GM19238 (cell line): ENCODE results near the gene KLHL42.
A peak's percentile ranks its signal among the peaks of the same experiment; 100 is the strongest.
"Not testable (repeated sequence)": the region's sequence is repeated elsewhere in the genome, so short reads cannot be mapped to it uniquely, and the experiment has no call there.

Source experiments
- DNase-seq: peaks from one replicate; pipeline ENCODE4 v3.0.0; 2011; ENCODE audit warnings: low spot score; ENCODE audit not compliant: insufficient read length

Gene KLHL42

GRCh38 chr12:27779920-27780611 lies at the start of gene KLHL42, which contains the start of gene MANSC4:
TSS of gene KLHL42 (plus strand) at chr12:27780233. CDS start at chr12:27780331, 98 bp downstream.
TSS of gene MANSC4 (minus strand) at chr12:27780236. CDS start at chr12:27771276, 8,960 bp downstream.
- peak; percentile 72 for DNase-seq

GRCh38 chr12:27732281-27732680 lies 47.8 kb upstream of the KLHL42 start:
- no peak for DNase-seq

- DNase-seq, result no peak
Measured at GRCh38 chr12:27733052-27733656, 46.9 kb upstream of the KLHL42 start.

- DNase-seq, result no peak
Measured at GRCh38 chr12:27733791-27734190, 46.2 kb upstream of the KLHL42 start.

- DNase-seq, result not testable (repeated sequence)
Measured at GRCh38 chr12:27734321-27734720, 45.7 kb upstream of the KLHL42 start.

- no peak for DNase-seq
Measured at GRCh38 chr12:27743601-27744000, 36.4 kb upstream of the KLHL42 start.

- DNase-seq, result not testable (repeated sequence)
Measured at GRCh38 chr12:27745734-27746133, 34.3 kb upstream of the KLHL42 start.

- DNase-seq, result no peak
Measured at GRCh38 chr12:27747111-27747820, 32.8 kb upstream of the KLHL42 start.

- no peak for DNase-seq
Measured at GRCh38 chr12:27751386-27752047, 28.5 kb upstream of the KLHL42 start.

- no peak for DNase-seq
Measured at GRCh38 chr12:27754795-27755194, 25.2 kb upstream of the KLHL42 start.

- no peak for DNase-seq
Measured at GRCh38 chr12:27756670-27757195, 23.3 kb upstream of the KLHL42 start.

- no peak for DNase-seq
Measured at GRCh38 chr12:27762757-27763156, 17.3 kb upstream of the KLHL42 start.

- DNase-seq, result no peak
Measured at GRCh38 chr12:27766587-27766986, 13.4 kb upstream of the KLHL42 start.

- DNase-seq, result no peak
Measured at GRCh38 chr12:27769142-27769673, 10.8 kb upstream of the KLHL42 start.

GRCh38 chr12:27771481-27772327 lies 8.3 kb upstream of the KLHL42 start:
- no peak for DNase-seq

- DNase-seq, result no peak
Measured at GRCh38 chr12:27772328-27773049, 7.5 kb upstream of the KLHL42 start.

GRCh38 chr12:27777141-27777540 lies 2.9 kb upstream of the KLHL42 start:
- no peak for DNase-seq

GRCh38 chr12:27778206-27778605 lies 1.8 kb upstream of the KLHL42 start:
- no peak for DNase-seq

GRCh38 chr12:27779416-27779919 lies 565 bp upstream of the KLHL42 start:
- DNase-seq, result peak; percentile 21
